Cardiac septum (tissue), 1 donor: Measurements from ENCODE around the gene THYN1. TPM values are rescaled to one million over a fixed set of nuclear protein-coding genes. Genes with fewer than 3 reads are reported as not detected.

Experiments
- DNase-seq: peaks from one replicate; pipeline ENCODE4 v3.0.0-alpha.2; 2020; ENCODE audit warnings: low spot score
- intact Hi-C: fragments of 100-400 bp; cut with DNase I; formaldehyde crosslinking; loops from one replicate; pipeline ENCODE4 v1.14.0; 2022
- total RNA-seq: library from RNA; stranded (reverse); fragmentation: NEBNext Ultra II Directional; extraction: Animal tissue kit (Norgen Biotek cat#: 25700); gene quantifications from one replicate; pipeline ENCODE4 v1.2.1, GENCODE V29; 2021
- donor health status: DM: no; HTN: no; CAD: no.

Gene THYN1
- total RNA-seq, 1 donor from 2014 or later, result 32.9 TPM

- DNase-seq, result no peak
- intact Hi-C loops, result no loop called here
Observed at GRCh38 chr11:134229126-134229790, 23.9 kb downstream of the THYN1 start.

GRCh38 chr11:134228625-134229024 is 24.5 kb downstream of the THYN1 start:
- intact Hi-C loops, result no loop called here

GRCh38 chr11:134226806-134227325 is 26.3 kb downstream of the THYN1 start:
- intact Hi-C loops, result no loop called here
- DNase-seq, result no peak

More at GRCh38 chr11:134228625-134229024, 24.5 kb downstream of the THYN1 start:
- no peak for DNase-seq

- DNase-seq, result peak; percentile 86
- intact Hi-C loops, result loop anchor here (2.0 kb wide), 1 partner anchor 28 kb away; the partner anchor contains the start of genes ACAD8 and THYN1
Observed at GRCh38 chr11:134224710-134225664, 28.2 kb downstream of the THYN1 start.

GRCh38 chr11:134223836-134224709 is 29.1 kb downstream of the THYN1 start, which contains the start of the genes NCAPD3 and VPS26B:
TSS of gene NCAPD3 (minus strand) at chr11:134223967. CDS start at chr11:134223926, 41 bp downstream.
TSS of gene VPS26B (plus strand) at chr11:134224671. CDS start at chr11:134225123, 452 bp downstream.
- peak; percentile 98 for DNase-seq
- intact Hi-C loops, result loop anchor here (2.0 kb wide), 1 partner anchor 29 kb away; the partner anchor contains the start of genes ACAD8 and THYN1

GRCh38 chr11:134223121-134223520 is 30.0 kb downstream of the THYN1 start:
- intact Hi-C loops, result no loop called here
- DNase-seq, result no peak

- DNase-seq, result no peak
- intact Hi-C loops, result no loop called here
Observed at GRCh38 chr11:134216816-134217215, 36.3 kb downstream of the THYN1 start.

- intact Hi-C loops, result no loop called here
- no peak for DNase-seq
Observed at GRCh38 chr11:134215836-134216235, 37.3 kb downstream of the THYN1 start.

GRCh38 chr11:134207538-134208239 is 45.5 kb downstream of the THYN1 start:
- intact Hi-C loops, result no loop called here
- DNase-seq, result no peak

GRCh38 chr11:134206185-134206584 is 47.0 kb downstream of the THYN1 start:
- intact Hi-C loops, result no loop called here
- DNase-seq, result no peak

- no peak for DNase-seq
- intact Hi-C loops, result no loop called here
Observed at GRCh38 chr11:134205729-134206128, 47.4 kb downstream of the THYN1 start.

- intact Hi-C loops, result no loop called here
- no peak for DNase-seq
Observed at GRCh38 chr11:134202661-134203060, 50.5 kb downstream of the THYN1 start.

GRCh38 chr11:134200688-134201087 is 52.5 kb downstream of the THYN1 start:
- intact Hi-C loops, result no loop called here

GRCh38 chr11:134199531-134199930 is 53.6 kb downstream of the THYN1 start:
- intact Hi-C loops, result no loop called here

More at GRCh38 chr11:134200688-134201087, 52.5 kb downstream of the THYN1 start:
- DNase-seq, result no peak

More at GRCh38 chr11:134199531-134199930, 53.6 kb downstream of the THYN1 start:
- no peak for DNase-seq
